ENCODE data around the gene ZFP62. TPM values are rescaled to one million over a fixed set of nuclear protein-coding genes. Genes with fewer than 3 reads are reported as not detected.
A peak's percentile ranks its signal among the peaks of the same experiment; 100 is the strongest.

ZFP62 gene
- total and polyA plus RNA-seq, 7 experiments from 2014 or later, result 24.9 to 80.4 (median 31.5) TPM

- DNase-seq (peak; percentile 47 to 91 (median 59)), ATAC-seq (peak; percentile 80)
- peaks cover 0 to 18% (median 3%) of the 10 kb centered on the region in 3 experiments for H3K36me3 ChIP-seq (ENCODE audit: control insufficient read depth in 2 of 3, insufficient read depth in 3 of 3, low read length in 3 of 3)
- no peaks in the 10 kb centered on the region for H3K9me3 Mint-ChIP-seq
- peak within 1 kb of the TSS; percentile 91 to 100 (median 98) for H3K27ac Mint-ChIP-seq
- ChIA-PET CTCF (interaction anchor here (1.1 to 1.8 kb wide), 6 partner anchors 10 to 67 kb away, joined by 3 to 9 read pairs (median 6); no protein-coding TSS in a partner anchor), POLR2A (interaction anchor here (0.6 to 12.1 kb wide), 22 partner anchors 8 to 459 kb away, joined by 3 to 273 read pairs (median 4); partner anchors contain the start of genes RACK1 and ZFP62)
- H3K27me3 ChIP-seq (ENCODE audit: control insufficient read depth in 2 of 2, insufficient read depth in 2 of 2, low read length in 2 of 2), result no peaks in the 10 kb centered on the region
- H3K4me1 ChIP-seq (ENCODE audit: control insufficient read depth in 2 of 2, insufficient read depth in 2 of 2, low read length in 2 of 2), result peaks cover 75 to 84% of the 10 kb centered on the region in 2 donors
- peak within 1 kb of the TSS; percentile 89 to 99 (median 96) for H3K4me3 Mint-ChIP-seq
- H3K27ac ChIP-seq (ENCODE audit: low read depth, low read length), result peak within 1 kb of the TSS; percentile 96
- H3K36me3 Mint-ChIP-seq, result peaks cover 6 to 53% (median 15%) of the 10 kb centered on the region in 5 donors
- peak within 1 kb of the TSS; percentile 77 for H3K4me3 ChIP-seq (ENCODE audit: low read length)
- peaks cover 76 to 83% (median 79%) of the 10 kb centered on the region in 7 donors for H3K4me1 Mint-ChIP-seq
- no peaks in the 10 kb centered on the region for H3K27me3 Mint-ChIP-seq
- no peaks in the 10 kb centered on the region for H3K9me3 ChIP-seq (ENCODE audit: control insufficient read depth in 2 of 3, low read length in 3 of 3)
- intact Hi-C loops (cut with micrococcal nuclease), result loop anchor here (1.0 to 2.0 kb wide), 13 partner anchors 8 to 982 kb away; partner anchors contain the start of genes TRIM41 (in 2 of the 2), CNOT6 (in 1 of the 2), SQSTM1 (in 1 of the 2) and ZFP62 (in 1 of the 2)
Observed at GRCh38 chr5:180802325-180803180, 58.5 kb downstream of the ZFP62 start, which contains the start of gene MGAT1. Gene MGAT1, minus strand, starts transcription at chr5:180802806. Its CDS starts 9,835 bp downstream, at chr5:180792971.

- H3K27ac ChIP-seq (ENCODE audit: low read depth, low read length), result peak overlapping the region; percentile 96
- H3K27ac Mint-ChIP-seq, result peak overlapping the region; percentile 4 to 91 (median 87)
- intact Hi-C loops (cut with micrococcal nuclease), result loop anchor here (1.0 to 2.0 kb wide), 9 partner anchors 7 to 981 kb away; partner anchors contain the start of genes CNOT6 (in 1 of the 2), SQSTM1 (in 1 of the 2) and TRIM41 (in 1 of the 2)
- peaks cover 74 to 81% (median 77%) of the 10 kb centered on the region in 7 donors for H3K4me1 Mint-ChIP-seq
- H3K27me3 Mint-ChIP-seq, result no peaks in the 10 kb centered on the region
- H3K4me1 ChIP-seq (ENCODE audit: control insufficient read depth in 2 of 2, insufficient read depth in 2 of 2, low read length in 2 of 2), result peaks cover 73 to 83% of the 10 kb centered on the region in 2 donors
- DNase-seq, result no peak
- peak overlapping the region; percentile 50 for H3K4me3 ChIP-seq (ENCODE audit: low read length)
- ChIA-PET POLR2A (interaction anchor here (0.6 to 12.1 kb wide), 13 partner anchors 9 to 460 kb away, joined by 3 to 273 read pairs (median 4); partner anchors contain the start of gene ZFP62), CTCF (interaction anchor here (0.8 to 1.9 kb wide), 3 partner anchors 8 to 35 kb away, joined by 3 to 8 read pairs (median 4); no protein-coding TSS in a partner anchor)
- no peak for ATAC-seq
- H3K9me3 ChIP-seq (ENCODE audit: control insufficient read depth in 2 of 3, low read length in 3 of 3), result no peaks in the 10 kb centered on the region
- H3K36me3 Mint-ChIP-seq, result peaks cover 6 to 45% (median 14%) of the 10 kb centered on the region in 5 donors
- H3K27me3 ChIP-seq (ENCODE audit: control insufficient read depth in 2 of 2, insufficient read depth in 2 of 2, low read length in 2 of 2), result no peaks in the 10 kb centered on the region
- H3K36me3 ChIP-seq (ENCODE audit: control insufficient read depth in 2 of 3, insufficient read depth in 3 of 3, low read length in 3 of 3), result peaks cover 0 to 18% (median 3%) of the 10 kb centered on the region in 3 experiments
- H3K4me3 Mint-ChIP-seq, result peak overlapping the region; percentile 85 to 98 (median 92)
- H3K9me3 Mint-ChIP-seq, result no peaks in the 10 kb centered on the region
Observed at GRCh38 chr5:180801596-180802324, 59.3 kb downstream of the ZFP62 start.

GRCh38 chr5:180799902-180800801 lies 60.9 kb downstream of the ZFP62 start:
- Mint-ChIP-seq H3K9me3 (no peaks in the 10 kb centered on the region), H3K27ac (peak overlapping the region; percentile 46 to 90 (median 81)), H3K4me3 (peak overlapping the region; percentile 85 to 98 (median 92)), H3K27me3 (no peaks in the 10 kb centered on the region), H3K4me1 (peaks cover 74 to 81% (median 75%) of the 10 kb centered on the region in 7 donors), H3K36me3 (peaks cover 10 to 41% (median 12%) of the 10 kb centered on the region in 5 donors)
- Histone ChIP-seq H3K27me3 (ENCODE audit: control insufficient read depth in 2 of 2, insufficient read depth in 2 of 2, low read length in 2 of 2) (no peaks in the 10 kb centered on the region), H3K9me3 (ENCODE audit: control insufficient read depth in 2 of 3, low read length in 3 of 3) (no peaks in the 10 kb centered on the region), H3K4me3 (ENCODE audit: low read length) (peak overlapping the region; percentile 50), H3K27ac (ENCODE audit: low read depth, low read length) (peak overlapping the region; percentile 58), H3K36me3 (ENCODE audit: control insufficient read depth in 2 of 3, insufficient read depth in 3 of 3, low read length in 3 of 3) (peaks cover 0 to 29% (median 3%) of the 10 kb centered on the region in 3 experiments), H3K4me1 (ENCODE audit: control insufficient read depth in 2 of 2, insufficient read depth in 2 of 2, low read length in 2 of 2) (peaks cover 77 to 83% of the 10 kb centered on the region in 2 donors)
- intact Hi-C loops (cut with micrococcal nuclease), result no loop called here
- ATAC-seq, result no peak
- CTCF ChIA-PET, result interaction anchor here (1.2 to 1.9 kb wide), 4 partner anchors 10 to 49 kb away, joined by 3 to 8 read pairs (median 3); no protein-coding TSS in a partner anchor
- POLR2A ChIA-PET, result interaction anchor here (0.7 to 12.1 kb wide), 9 partner anchors 8 to 76 kb away, joined by 3 to 273 read pairs (median 10); partner anchors contain the start of gene ZFP62
- no peak for DNase-seq

GRCh38 chr5:180799194-180799593 lies 61.9 kb downstream of the ZFP62 start:
- no peak overlapping the region for H3K4me3 ChIP-seq (ENCODE audit: low read length)
- no peak for DNase-seq
- no peak for ATAC-seq
- Mint-ChIP-seq H3K27ac (peak overlapping the region; percentile 1 to 90 (median 81)), H3K9me3 (no peaks in the 10 kb centered on the region), H3K36me3 (peaks cover 10 to 36% (median 12%) of the 10 kb centered on the region in 5 donors), H3K27me3 (no peaks in the 10 kb centered on the region), H3K4me1 (peaks cover 72 to 81% (median 76%) of the 10 kb centered on the region in 7 donors), H3K4me3 (peak overlapping the region; percentile 69 to 98 (median 90))
- no peaks in the 10 kb centered on the region for H3K27me3 ChIP-seq (ENCODE audit: control insufficient read depth in 2 of 2, insufficient read depth in 2 of 2, low read length in 2 of 2)
- H3K36me3 ChIP-seq (ENCODE audit: control insufficient read depth in 2 of 3, insufficient read depth in 3 of 3, low read length in 3 of 3), result peaks cover 0 to 36% (median 6%) of the 10 kb centered on the region in 3 experiments
- CTCF ChIA-PET, result interaction anchor here (1.2 to 1.3 kb wide), 3 partner anchors 17 to 50 kb away, joined by 3 read pairs; no protein-coding TSS in a partner anchor
- no peaks in the 10 kb centered on the region for H3K9me3 ChIP-seq (ENCODE audit: control insufficient read depth in 2 of 3, low read length in 3 of 3)
- H3K27ac ChIP-seq (ENCODE audit: low read depth, low read length), result peak overlapping the region; percentile 58
- intact Hi-C loops (cut with micrococcal nuclease), result no loop called here
- H3K4me1 ChIP-seq (ENCODE audit: control insufficient read depth in 2 of 2, insufficient read depth in 2 of 2, low read length in 2 of 2), result peaks cover 73 to 74% of the 10 kb centered on the region in 2 donors
- POLR2A ChIA-PET, result interaction anchor here (0.6 to 12.1 kb wide), 7 partner anchors 9 to 427 kb away, joined by 3 to 273 read pairs (median 14); partner anchors contain the start of gene ZFP62

- Histone ChIP-seq H3K27ac (ENCODE audit: low read depth, low read length) (peak overlapping the region; percentile 58), H3K4me3 (ENCODE audit: low read length) (no peak overlapping the region), H3K9me3 (ENCODE audit: control insufficient read depth in 2 of 3, low read length in 3 of 3) (no peaks in the 10 kb centered on the region), H3K27me3 (ENCODE audit: control insufficient read depth in 2 of 2, insufficient read depth in 2 of 2, low read length in 2 of 2) (no peaks in the 10 kb centered on the region), H3K36me3 (ENCODE audit: control insufficient read depth in 2 of 3, insufficient read depth in 3 of 3, low read length in 3 of 3) (peaks cover 3 to 35% (median 6%) of the 10 kb centered on the region in 3 experiments), H3K4me1 (ENCODE audit: control insufficient read depth in 2 of 2, insufficient read depth in 2 of 2, low read length in 2 of 2) (peaks cover 70 to 73% of the 10 kb centered on the region in 2 donors)
- H3K27me3 Mint-ChIP-seq, result no peaks in the 10 kb centered on the region
- POLR2A ChIA-PET, result interaction anchor here (0.6 to 12.1 kb wide), 6 partner anchors 9 to 374 kb away, joined by 3 to 273 read pairs (median 4); no protein-coding TSS in a partner anchor
- H3K27ac Mint-ChIP-seq, result peak overlapping the region; percentile 1 to 88 (median 72)
- no peak for ATAC-seq
- intact Hi-C loops (cut with micrococcal nuclease), result no loop called here
- no peak for DNase-seq
- H3K36me3 Mint-ChIP-seq, result peaks cover 10 to 39% (median 16%) of the 10 kb centered on the region in 5 donors
- peaks cover 71 to 88% (median 82%) of the 10 kb centered on the region in 7 donors for H3K4me1 Mint-ChIP-seq
- peak overlapping the region; percentile 19 to 98 (median 86) for H3K4me3 Mint-ChIP-seq
- CTCF ChIA-PET, result interaction anchor here (0.6 kb wide), 1 partner anchor 68 kb away, joined by 3 read pairs; no protein-coding TSS in a partner anchor
- H3K9me3 Mint-ChIP-seq, result no peaks in the 10 kb centered on the region
Observed at GRCh38 chr5:180798193-180798592, 62.9 kb downstream of the ZFP62 start.

Measured in naive thymus-derived CD4-positive, alpha-beta T cell (primary cell).